KMS-11 (cell line): ENCODE results near the gene CDH15.
A peak's percentile ranks its signal among the peaks of the same experiment; 100 is the strongest.

Experiments
- H2AFZ ChIP-seq: fragments of 200-600 bp; sonication (generic); 2 replicates; pipeline ENCODE4 v1.6.1; 2016; ENCODE audit warnings: antibody characterized with exemption, mixed run types, low read depth
- H3K27ac ChIP-seq: fragments of 200-600 bp; sonication (generic); 2 replicates; pipeline ENCODE4 v1.6.1; 2016; ENCODE audit warnings: mild to moderate bottlenecking, mixed run types
- H3K27me3 ChIP-seq: fragments of 200-600 bp; sonication (generic); 2 replicates; pipeline ENCODE4 v1.6.1; 2017; ENCODE audit warnings: mild to moderate bottlenecking, low read depth, mixed run types, moderate library complexity; ENCODE audit not compliant: insufficient read depth
- H3K36me3 ChIP-seq: fragments of 200-600 bp; sonication (generic); 2 replicates; pipeline ENCODE4 v1.6.1; 2017; ENCODE audit warnings: mild to moderate bottlenecking, mixed run types; ENCODE audit not compliant: insufficient read depth
- H3K4me1 ChIP-seq: fragments of 200-600 bp; sonication (generic); 2 replicates; pipeline ENCODE4 v1.6.1; 2016; ENCODE audit warnings: mild to moderate bottlenecking, low read depth, mixed run types; ENCODE audit not compliant: poor library complexity, severe bottlenecking
- H3K4me2 ChIP-seq: fragments of 200-600 bp; sonication (generic); 2 replicates; pipeline ENCODE4 v1.7.0; 2016; ENCODE audit warnings: mild to moderate bottlenecking, mixed run types
- H3K4me3 ChIP-seq: fragments of 200-600 bp; sonication (generic); IDR thresholded peaks from 2 replicates; pipeline ENCODE4 v1.6.1; 2017; ENCODE audit warnings: low read depth, low read length, mixed read lengths; ENCODE audit not compliant: insufficient read depth
- H3K79me2 ChIP-seq: fragments of 200-600 bp; sonication (generic); 2 replicates; pipeline ENCODE4 v1.6.1; 2016; ENCODE audit warnings: low read depth, mixed run types; ENCODE audit not compliant: insufficient read depth
- H3K9ac ChIP-seq: fragments of 200-600 bp; sonication (generic); 2 replicates; pipeline ENCODE4 v1.6.1; 2016; ENCODE audit warnings: mild to moderate bottlenecking, mixed run types
- H4K20me1 ChIP-seq: fragments of 200-600 bp; sonication (generic); 2 replicates; pipeline ENCODE4 v1.6.1; 2016; ENCODE audit warnings: mild to moderate bottlenecking, mixed run types; ENCODE audit not compliant: insufficient read depth
- TF ChIP-seq, protein P1 (sequence below): fragments of 200-600 bp; sonication (generic); conservative IDR thresholded peaks from 2 replicates; pipeline ENCODE4 v1.6.1; 2017; ENCODE audit warnings: low read depth, mild to moderate bottlenecking, antibody characterized with exemption, low read length, moderate library complexity, mixed read lengths

The CDH15 gene

GRCh38 chr16:89210165-89210903 is 38.8 kb downstream of the CDH15 start:
- Histone ChIP-seq H3K4me2 (no peak overlapping the region), H3K27ac (no peak overlapping the region), H3K4me1 (peaks cover 2% of the 10 kb centered on the region), H4K20me1 (no peaks in the 10 kb centered on the region), H3K9ac (no peak overlapping the region), H3K79me2 (no peaks in the 10 kb centered on the region), H3K27me3 (peaks cover 63% of the 10 kb centered on the region), H3K4me3 (no peak overlapping the region), H3K36me3 (no peaks in the 10 kb centered on the region), H2AFZ (no peak overlapping the region)
- TF ChIP-seq, protein P1, sequence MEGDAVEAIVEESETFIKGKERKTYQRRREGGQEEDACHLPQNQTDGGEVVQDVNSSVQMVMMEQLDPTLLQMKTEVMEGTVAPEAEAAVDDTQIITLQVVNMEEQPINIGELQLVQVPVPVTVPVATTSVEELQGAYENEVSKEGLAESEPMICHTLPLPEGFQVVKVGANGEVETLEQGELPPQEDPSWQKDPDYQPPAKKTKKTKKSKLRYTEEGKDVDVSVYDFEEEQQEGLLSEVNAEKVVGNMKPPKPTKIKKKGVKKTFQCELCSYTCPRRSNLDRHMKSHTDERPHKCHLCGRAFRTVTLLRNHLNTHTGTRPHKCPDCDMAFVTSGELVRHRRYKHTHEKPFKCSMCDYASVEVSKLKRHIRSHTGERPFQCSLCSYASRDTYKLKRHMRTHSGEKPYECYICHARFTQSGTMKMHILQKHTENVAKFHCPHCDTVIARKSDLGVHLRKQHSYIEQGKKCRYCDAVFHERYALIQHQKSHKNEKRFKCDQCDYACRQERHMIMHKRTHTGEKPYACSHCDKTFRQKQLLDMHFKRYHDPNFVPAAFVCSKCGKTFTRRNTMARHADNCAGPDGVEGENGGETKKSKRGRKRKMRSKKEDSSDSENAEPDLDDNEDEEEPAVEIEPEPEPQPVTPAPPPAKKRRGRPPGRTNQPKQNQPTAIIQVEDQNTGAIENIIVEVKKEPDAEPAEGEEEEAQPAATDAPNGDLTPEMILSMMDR, result no peak

DNA sequence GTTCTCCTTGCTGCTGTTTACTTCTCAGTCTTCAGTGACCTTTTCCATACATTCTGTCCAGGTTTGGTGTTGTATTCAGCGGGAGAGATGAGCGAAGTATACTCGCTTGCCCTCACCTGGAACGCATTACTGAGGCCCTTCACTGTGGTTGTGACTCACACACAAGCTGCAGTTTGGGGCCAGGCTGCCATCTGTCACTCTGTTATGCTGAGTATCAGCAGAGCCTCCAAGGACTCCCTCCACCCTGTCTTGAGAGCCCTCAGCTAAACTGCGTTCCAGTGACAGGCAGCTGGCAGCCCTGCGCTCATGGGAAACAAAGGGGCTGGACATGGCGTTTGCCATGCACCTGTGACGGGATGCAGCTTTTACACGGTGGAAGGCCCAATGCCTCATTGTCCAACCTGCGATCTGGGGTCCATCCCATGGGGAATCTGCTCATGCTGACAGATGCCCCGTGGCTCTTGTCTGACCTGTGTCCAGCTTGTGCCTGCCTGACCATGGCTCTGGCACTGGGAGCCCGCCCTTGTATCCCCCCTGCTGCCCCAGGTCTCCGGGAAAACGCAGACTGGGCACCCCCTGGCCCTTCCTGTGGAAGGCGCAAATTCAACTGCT is 39.5 kb downstream of the CDH15 start:
- no peak overlapping the region for H3K4me3 ChIP-seq
- H4K20me1 ChIP-seq, result no peaks in the 10 kb centered on the region
- no peak overlapping the region for H3K27ac ChIP-seq
- no peak overlapping the region for H3K9ac ChIP-seq
- no peaks in the 10 kb centered on the region for H3K36me3 ChIP-seq
- H3K4me1 ChIP-seq, result peaks cover 3% of the 10 kb centered on the region
- no peaks in the 10 kb centered on the region for H3K79me2 ChIP-seq
- no peak overlapping the region for H2AFZ ChIP-seq
- no peak overlapping the region for H3K4me2 ChIP-seq
- TF ChIP-seq, protein P1, result no peak
- H3K27me3 ChIP-seq, result peaks cover 58% of the 10 kb centered on the region

DNA sequence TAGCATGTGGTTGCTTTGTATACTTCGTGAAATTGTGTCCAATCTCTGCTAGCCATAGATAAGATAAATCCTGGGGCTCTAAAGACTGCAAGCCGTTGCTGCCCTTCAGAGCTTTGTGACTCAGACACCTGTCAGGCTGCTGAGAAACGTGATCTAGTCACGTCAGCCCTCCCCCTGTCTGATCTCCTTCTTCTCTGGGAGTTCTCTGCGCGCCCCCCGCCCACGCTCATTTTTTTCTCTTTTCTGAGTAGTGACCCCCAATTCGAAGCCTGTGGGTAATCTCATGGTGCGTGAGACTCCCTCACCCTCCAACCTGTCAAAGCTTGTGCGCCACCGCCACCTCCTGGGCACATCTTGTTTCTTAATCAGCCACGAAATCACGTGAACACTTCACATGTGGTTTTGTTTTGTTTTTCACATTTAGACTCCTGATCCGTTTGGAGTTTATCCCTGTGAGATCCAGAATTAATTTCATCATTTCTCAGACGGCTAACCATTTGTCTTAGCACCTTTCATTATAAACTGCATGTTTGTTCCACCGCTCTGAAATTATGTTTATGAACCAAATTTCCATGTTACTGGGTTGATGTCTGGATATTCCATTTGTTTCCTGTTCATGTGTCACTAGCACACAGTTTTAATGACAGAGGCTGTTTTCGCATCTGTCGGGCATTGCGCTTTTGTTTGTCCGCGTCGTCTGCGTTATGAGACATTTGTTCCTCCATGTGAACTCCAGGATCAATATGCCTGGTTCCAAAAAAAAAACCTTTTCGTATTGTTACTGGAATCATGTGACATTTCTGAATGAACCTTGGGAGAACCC is 45.0 kb downstream of the CDH15 start:
- Histone ChIP-seq H3K4me2 (peak overlapping the region; percentile 93), H4K20me1 (no peaks in the 10 kb centered on the region), H3K27ac (peak overlapping the region; percentile 49), H3K27me3 (peaks cover 5% of the 10 kb centered on the region; the same call in 1 of the 2 replicates), H2AFZ (peak overlapping the region; percentile 85), H3K4me3 (peak overlapping the region; percentile 37), H3K4me1 (peaks cover 15% of the 10 kb centered on the region), H3K9ac (peak overlapping the region; percentile 74; the same call in 1 of the 2 replicates), H3K79me2 (no peaks in the 10 kb centered on the region; the same call in 1 of the 2 replicates), H3K36me3 (no peaks in the 10 kb centered on the region)
- TF ChIP-seq, protein P1, result peak; percentile 85

DNA sequence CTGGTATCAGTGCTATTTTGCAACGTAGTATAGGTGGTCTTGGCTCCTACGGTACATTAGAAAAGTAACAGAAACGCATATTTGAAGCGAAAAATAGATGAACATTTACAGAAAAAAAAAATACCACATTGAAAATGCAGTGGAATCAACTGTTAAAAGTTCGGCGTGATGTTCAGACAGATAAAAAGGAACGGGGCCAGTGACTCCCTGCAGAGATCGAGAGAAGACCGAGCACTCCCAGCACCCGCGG is 45.5 kb downstream of the CDH15 start:
- Histone ChIP-seq H3K4me2 (peak overlapping the region; percentile 93), H3K4me1 (peaks cover 15% of the 10 kb centered on the region), H4K20me1 (no peaks in the 10 kb centered on the region), H3K79me2 (no peaks in the 10 kb centered on the region; the same call in 1 of the 2 replicates), H2AFZ (peak overlapping the region; percentile 85), H3K9ac (peak overlapping the region; percentile 74), H3K4me3 (peak overlapping the region; percentile 37), H3K27ac (peak overlapping the region; percentile 49), H3K27me3 (peaks cover 2% of the 10 kb centered on the region; the same call in 1 of the 2 replicates), H3K36me3 (no peaks in the 10 kb centered on the region)
- TF ChIP-seq, protein P1, result no peak
